ENCODE measurements around the gene ZZZ3. TPM values are rescaled to one million over a fixed set of nuclear protein-coding genes. Genes with fewer than 3 reads are reported as not detected.

The ZZZ3 gene
- total RNA-seq, 1 donor from 2014 or later = 41.1 TPM

GRCh38 chr1:77659879-77660593 lies 22.4 kb downstream of the ZZZ3 start:
- TF ChIP-seq CTCF (IDR thresholded peaks at IDR 0.05) = no peak
- H3K4me1 Mint-ChIP-seq (ENCODE audit: low read depth) = peaks cover 16% of the 10 kb centered on the region
- no peak for DNase-seq (ENCODE audit: low spot score)
- H3K27me3 Mint-ChIP-seq (ENCODE audit: low read depth) = no peaks in the 10 kb centered on the region
- no peaks in the 10 kb centered on the region for H3K9me3 Mint-ChIP-seq (ENCODE audit: low read depth)
- H3K4me3 Mint-ChIP-seq (ENCODE audit: unreplicated experiment) = no peak overlapping the region
- no peak overlapping the region for H3K27ac Mint-ChIP-seq (ENCODE audit: unreplicated experiment)
- no peaks in the 10 kb centered on the region for H3K36me3 Mint-ChIP-seq (ENCODE audit: low read depth)

- peaks cover 6% of the 10 kb centered on the region for H3K4me1 Mint-ChIP-seq (ENCODE audit: low read depth)
- H3K36me3 Mint-ChIP-seq (ENCODE audit: low read depth) = no peaks in the 10 kb centered on the region
- H3K27me3 Mint-ChIP-seq (ENCODE audit: low read depth) = no peaks in the 10 kb centered on the region
These were observed 24.2 kb downstream of the ZZZ3 start for GRCh38 chr1:77658271-77658670.

GRCh38 chr1:77655431-77655974 lies 27.0 kb downstream of the ZZZ3 start:
- Mint-ChIP-seq H3K36me3 (ENCODE audit: low read depth) (peaks cover 2% of the 10 kb centered on the region), H3K4me3 (ENCODE audit: unreplicated experiment) (no peak overlapping the region), H3K27ac (ENCODE audit: unreplicated experiment) (no peak overlapping the region), H3K27me3 (ENCODE audit: low read depth) (no peaks in the 10 kb centered on the region), H3K4me1 (ENCODE audit: low read depth) (peaks cover 18% of the 10 kb centered on the region), H3K9me3 (ENCODE audit: low read depth) (peaks cover 9% of the 10 kb centered on the region)
- no peak for TF ChIP-seq CTCF (IDR thresholded peaks at IDR 0.05)
- no peak for DNase-seq (ENCODE audit: low spot score)

More at GRCh38 chr1:77658271-77658670, 24.2 kb downstream of the ZZZ3 start:
- Mint-ChIP-seq H3K4me3 (ENCODE audit: unreplicated experiment) (no peak overlapping the region), H3K9me3 (ENCODE audit: low read depth) (no peaks in the 10 kb centered on the region), H3K27ac (ENCODE audit: unreplicated experiment) (no peak overlapping the region)
- DNase-seq (ENCODE audit: low spot score) = no peak
- no peak for TF ChIP-seq CTCF (IDR thresholded peaks at IDR 0.05)

GRCh38 chr1:77652970-77653516 lies 29.4 kb downstream of the ZZZ3 start:
- Mint-ChIP-seq H3K36me3 (ENCODE audit: low read depth) (peaks cover 7% of the 10 kb centered on the region), H3K27me3 (ENCODE audit: low read depth) (no peaks in the 10 kb centered on the region)
- TF ChIP-seq CTCF (IDR thresholded peaks at IDR 0.05) = no peak

GRCh38 chr1:77652268-77652667 lies 30.2 kb downstream of the ZZZ3 start:
- no peak overlapping the region for H3K27ac Mint-ChIP-seq (ENCODE audit: unreplicated experiment)
- H3K9me3 Mint-ChIP-seq (ENCODE audit: low read depth) = peaks cover 17% of the 10 kb centered on the region
- no peak for TF ChIP-seq CTCF (IDR thresholded peaks at IDR 0.05)
- H3K36me3 Mint-ChIP-seq (ENCODE audit: low read depth) = peaks cover 7% of the 10 kb centered on the region
- H3K4me1 Mint-ChIP-seq (ENCODE audit: low read depth) = peaks cover 20% of the 10 kb centered on the region
- H3K27me3 Mint-ChIP-seq (ENCODE audit: low read depth) = no peaks in the 10 kb centered on the region
- DNase-seq (ENCODE audit: low spot score) = no peak
- H3K4me3 Mint-ChIP-seq (ENCODE audit: unreplicated experiment) = no peak overlapping the region

More at GRCh38 chr1:77652970-77653516, 29.4 kb downstream of the ZZZ3 start:
- Mint-ChIP-seq H3K9me3 (ENCODE audit: low read depth) (peaks cover 17% of the 10 kb centered on the region), H3K4me1 (ENCODE audit: low read depth) (peaks cover 20% of the 10 kb centered on the region), H3K27ac (ENCODE audit: unreplicated experiment) (peak overlapping the region; percentile 37), H3K4me3 (ENCODE audit: unreplicated experiment) (no peak overlapping the region)
- DNase-seq (ENCODE audit: low spot score) = no peak

Data from chondrocyte (in vitro differentiated cells).